GM21528 (cell line): ENCODE results near the gene PLET1.

Experiments
- ATAC-seq: cut with Tn5 transposase; IDR thresholded peaks from one replicate; pipeline ENCODE4 v1.9.1; 2021; ENCODE audit warnings: mild to moderate bottlenecking, moderate library complexity; ENCODE audit not compliant: unreplicated experiment, low FRiP score

The PLET1 gene

DNA sequence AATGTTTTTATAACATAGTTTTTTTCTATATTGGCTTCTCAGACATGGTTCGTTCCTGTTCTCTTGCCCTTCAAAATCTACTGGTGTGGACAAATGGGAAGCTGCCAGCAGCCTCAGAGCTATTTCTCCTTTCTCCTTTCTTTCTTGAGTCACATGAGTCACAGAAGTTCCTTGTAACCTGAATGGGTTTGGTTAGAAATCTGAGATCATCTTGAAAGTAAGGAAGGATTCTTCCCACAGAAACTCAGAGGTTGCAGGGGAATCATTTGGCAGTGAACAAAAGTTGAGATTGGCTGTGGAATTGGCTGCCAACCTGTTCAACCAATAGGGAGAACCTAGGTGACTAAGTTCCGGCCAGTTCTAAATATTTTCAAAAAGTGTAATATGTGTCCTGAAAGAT lies 12.5 kb downstream of the PLET1 start:
- no peak for ATAC-seq

- no peak for ATAC-seq
Measured at GRCh38 chr11:112247201-112247600, 13.5 kb downstream of the PLET1 start.

DNA sequence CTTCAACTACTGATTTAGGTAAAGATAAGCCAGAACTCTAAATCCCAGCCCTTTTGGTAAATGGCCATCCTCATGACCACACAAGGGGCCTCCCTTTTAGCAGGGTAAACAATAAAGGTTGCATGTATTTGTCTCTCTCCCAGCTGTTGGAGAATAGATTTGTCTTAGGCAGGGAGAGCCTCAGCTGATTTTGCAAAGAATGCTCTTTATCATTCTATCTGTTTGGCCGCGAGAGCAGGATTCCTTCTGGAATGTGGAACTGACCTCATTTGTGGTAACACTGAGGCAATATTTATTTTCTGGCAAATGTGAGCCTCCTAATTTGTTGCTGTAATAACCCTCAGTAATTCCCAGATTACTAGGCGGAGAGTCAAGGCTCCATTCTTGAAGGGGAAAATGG lies 19.2 kb downstream of the PLET1 start:
- no peak for ATAC-seq

DNA sequence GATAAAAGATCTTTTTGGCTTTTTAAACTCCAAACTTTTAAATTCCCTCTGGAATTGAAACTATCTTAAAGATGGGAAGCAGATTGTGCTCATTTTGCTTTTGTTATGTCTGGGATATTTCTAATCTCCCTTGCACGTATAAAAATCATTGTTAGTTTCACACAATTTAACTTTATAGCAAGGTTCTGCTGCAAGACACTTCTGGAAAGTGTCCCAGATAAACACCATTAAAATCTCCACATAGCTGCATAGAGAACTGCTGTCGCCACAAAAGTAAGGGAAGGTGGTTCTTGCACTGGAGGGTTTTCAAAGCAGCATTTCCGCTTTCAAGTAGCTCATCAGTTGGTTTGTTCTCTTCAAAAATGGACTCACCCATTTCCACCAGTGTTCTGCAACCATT lies 22.6 kb downstream of the PLET1 start:
- ATAC-seq, result no peak

DNA sequence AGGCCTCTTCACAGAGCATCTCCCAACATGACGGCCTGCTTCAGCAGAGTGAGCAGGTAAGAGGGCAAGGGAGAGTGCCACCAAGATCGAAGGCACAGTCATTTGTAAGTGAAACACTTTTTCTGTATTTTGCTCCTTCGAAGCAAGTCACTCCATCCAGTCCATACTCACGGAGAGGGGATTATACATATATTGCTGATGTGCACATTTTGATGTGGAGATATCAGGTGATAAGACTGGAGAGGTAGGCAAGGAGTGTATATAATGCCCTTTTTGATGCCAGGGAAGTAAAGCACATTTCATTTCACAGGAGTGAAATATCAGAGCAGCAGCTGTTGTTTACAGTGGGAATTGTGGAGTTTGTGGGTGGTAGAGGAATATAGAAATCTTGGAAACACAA lies 23.2 kb downstream of the PLET1 start:
- no peak for ATAC-seq

DNA sequence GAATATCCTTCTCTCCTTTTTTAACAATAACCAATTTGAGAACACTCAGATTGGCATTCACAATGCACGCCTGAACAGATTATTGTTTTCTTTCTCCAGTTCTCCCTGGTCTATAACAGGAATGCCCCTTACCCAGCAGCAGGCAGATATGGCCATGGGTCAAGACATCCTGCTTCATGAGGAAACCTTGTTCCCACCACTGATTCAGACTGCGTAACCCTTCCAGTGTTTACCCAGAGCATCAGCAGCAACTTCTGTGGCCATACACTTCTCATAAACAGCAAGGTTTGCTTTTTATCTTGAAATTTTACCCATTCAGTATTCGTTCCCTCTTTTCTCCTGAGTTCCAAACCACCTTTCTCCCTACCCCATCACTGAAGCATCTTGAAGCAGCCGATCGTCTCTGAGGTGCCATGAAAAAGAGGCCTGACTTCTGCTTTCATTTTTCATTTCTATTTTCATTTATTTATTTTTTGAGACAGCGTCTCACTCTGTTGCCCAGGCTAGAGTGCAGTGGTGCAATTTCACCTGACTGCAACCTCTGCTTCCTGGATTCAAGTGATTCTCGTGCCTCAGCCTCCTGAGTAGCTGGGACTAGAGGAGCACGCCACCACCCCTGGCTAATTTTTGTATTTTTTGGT lies 24.8 kb downstream of the PLET1 start:
- ATAC-seq, result peak; percentile 61

DNA sequence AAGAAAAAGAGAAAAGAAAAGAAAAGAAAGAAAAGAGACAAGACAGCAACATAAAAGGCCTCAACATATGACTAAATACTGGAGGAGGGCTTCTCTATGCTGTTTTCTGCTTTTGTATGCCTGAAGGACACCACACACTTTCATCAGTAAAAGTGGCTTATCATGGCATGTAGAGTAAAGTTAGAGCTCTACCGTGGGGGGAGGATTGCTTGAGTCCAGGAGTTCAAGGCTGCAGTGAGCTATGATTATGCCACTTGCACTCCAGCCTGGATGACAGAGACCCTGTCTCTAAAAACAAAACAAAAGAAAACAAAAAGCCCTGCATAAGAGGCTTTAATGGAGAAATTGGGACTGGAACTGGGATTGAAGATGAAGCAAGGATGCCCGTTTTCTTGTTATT lies 28.7 kb downstream of the PLET1 start:
- ATAC-seq, result no peak

GRCh38 chr11:112229746-112230433 lies 30.8 kb downstream of the PLET1 start:
- ATAC-seq, result no peak

- no peak for ATAC-seq
Measured at GRCh38 chr11:112229159-112229558, 31.5 kb downstream of the PLET1 start.

DNA sequence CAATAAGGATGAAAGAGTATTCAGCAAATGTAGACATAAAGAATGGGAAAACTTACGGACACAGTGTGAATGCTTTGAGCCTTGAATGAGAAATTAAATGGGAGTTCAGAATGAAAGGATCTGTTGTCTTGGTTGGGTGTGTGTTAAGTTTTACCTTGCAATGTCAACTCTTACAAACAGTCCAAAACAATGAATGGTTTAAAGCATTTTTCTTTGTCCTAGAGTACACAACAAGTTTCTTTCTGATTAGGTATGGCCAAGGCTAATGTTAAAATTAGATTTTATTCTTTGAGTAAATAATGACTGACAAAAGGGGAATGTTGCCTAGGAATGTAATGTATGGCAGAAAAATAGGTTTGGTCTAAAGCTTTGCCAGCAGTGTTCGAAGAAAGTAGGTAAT lies 32.0 kb downstream of the PLET1 start:
- ATAC-seq, result no peak

GRCh38 chr11:112227471-112227870 lies 33.2 kb downstream of the PLET1 start:
- ATAC-seq, result no peak

DNA sequence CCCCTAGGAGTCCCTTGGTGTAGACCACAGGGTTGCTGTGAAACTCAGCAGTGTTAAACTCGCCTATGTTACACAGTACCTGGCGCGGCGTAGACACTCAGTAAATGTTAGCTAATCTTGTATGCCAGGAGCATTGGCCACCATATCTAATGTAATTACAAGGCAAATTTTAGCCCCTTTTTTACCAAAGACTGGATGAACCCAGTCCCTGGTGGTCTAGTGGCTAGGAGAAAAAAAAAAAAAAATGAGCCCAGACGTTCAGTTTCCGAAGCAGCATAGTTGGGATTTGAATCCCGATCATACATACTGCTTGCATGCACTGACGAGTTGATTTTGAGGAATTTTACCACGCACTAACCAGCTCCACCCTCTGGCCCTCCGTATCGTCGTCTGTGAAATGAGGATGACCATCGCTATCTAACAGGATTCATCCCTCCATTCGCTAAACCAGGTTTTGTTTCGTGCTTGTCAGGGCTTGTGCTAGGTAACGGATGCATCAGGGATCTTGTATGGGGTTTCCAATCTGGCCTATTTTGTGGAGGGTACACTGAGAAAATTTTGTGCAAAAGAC lies 33.7 kb downstream of the PLET1 start:
- ATAC-seq, result peak; percentile 63

- peak; percentile 99 for ATAC-seq
Measured at GRCh38 chr11:112226062-112226830, 34.4 kb downstream of the PLET1 start, which contains the start of gene PTS. Gene PTS, plus strand, starts transcription at chr11:112226428. Its CDS starts 16 bp downstream, at chr11:112226444.

DNA sequence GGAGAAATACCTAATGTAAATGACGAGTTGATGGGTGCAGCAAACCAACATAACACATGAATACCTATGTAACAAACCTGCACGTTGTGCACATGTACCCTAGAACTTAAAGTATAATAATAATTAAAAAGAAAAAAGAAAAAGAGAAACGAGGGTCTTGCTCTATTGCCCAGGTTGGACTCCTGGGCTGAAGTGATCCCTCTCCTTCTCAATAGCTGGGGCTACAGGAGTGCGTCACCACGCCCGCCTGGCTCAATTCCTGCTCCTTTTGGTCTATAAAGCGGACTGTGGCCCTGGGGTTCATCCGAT lies 35.0 kb downstream of the PLET1 start:
- no peak for ATAC-seq

DNA sequence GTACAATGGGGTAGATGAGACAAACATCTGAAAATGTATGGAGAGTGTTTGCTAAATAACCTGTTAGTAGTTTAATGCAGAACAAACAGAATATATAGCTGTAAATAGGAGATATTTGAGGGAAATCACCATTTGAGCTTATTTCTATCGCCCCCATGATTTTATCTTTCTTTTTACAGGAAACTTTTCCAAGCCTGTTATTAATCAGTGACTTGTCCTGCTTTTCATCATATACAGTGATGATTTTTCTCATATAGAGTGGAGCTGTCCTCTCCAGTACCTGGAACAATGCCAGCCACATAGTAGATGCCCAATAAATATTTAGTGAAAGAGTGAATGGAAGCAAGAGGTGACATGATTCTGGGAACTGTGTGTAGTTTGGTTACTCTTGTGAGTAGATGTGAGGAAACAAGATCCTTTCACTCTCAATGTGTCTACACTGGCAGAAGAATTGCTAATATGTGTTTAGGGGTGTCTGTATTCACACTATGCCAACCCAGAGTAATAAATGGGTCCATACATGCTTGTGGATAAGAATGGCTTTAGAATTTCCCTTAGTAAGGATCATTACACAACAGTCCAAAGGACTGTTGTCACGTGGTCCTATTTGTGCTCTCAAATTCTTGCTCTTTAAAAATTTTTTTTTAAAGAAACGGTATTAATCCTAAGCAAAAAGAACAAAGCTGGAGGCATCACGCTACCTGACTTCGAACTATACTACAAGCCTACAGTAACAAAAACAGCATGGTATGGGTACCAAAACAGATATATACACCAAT lies 36.7 kb downstream of the PLET1 start:
- no peak for ATAC-seq

- ATAC-seq, result no peak
Measured at GRCh38 chr11:112223121-112223520, 37.5 kb downstream of the PLET1 start.

DNA sequence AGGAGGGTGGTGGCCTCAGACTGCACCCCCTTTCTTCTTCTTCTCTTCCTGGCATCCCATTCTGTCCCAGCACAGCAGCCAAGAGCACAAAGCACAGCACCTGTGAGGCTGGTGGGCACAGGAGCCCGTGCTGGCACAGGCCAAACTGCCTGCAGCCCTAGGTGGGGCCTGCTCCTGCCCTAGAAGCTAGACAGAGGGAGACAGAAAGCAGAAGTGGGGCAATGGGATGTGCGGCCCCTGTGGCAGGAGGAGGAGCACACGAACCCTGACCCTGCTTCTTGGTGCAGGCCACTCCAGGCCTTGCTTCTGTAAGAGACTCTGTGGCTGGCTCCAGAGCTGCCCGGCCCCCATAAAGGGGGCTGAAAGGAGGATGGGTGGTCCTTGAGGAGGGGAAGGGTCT lies 38.4 kb downstream of the PLET1 start:
- no peak for ATAC-seq

DNA sequence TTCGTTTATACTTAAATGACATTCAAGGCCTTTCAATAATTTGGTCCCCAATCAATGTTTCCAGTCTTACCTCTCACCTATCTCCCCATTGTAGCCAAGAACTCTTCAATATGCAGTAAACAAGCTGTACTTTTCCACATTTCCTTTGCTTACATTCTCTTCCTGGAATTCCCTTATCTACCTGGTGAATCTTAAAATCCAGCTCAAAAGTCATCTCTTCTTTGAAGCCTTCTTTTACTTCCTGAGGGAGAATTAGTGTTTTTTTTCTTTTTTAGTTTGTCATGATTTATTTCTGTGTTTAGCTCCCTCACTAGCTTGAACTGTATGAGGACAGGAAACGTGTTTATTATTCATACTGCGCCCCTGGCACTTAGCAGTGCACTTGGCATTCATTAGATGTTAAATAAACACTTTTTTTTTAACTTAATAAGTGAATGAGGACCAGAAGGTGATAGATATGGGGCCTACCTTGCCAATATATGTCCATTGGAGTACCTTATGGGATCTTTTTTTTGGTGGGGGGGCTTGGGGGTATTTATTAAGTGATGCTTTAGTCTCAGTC lies 39.3 kb downstream of the PLET1 start:
- ATAC-seq, result no peak

DNA sequence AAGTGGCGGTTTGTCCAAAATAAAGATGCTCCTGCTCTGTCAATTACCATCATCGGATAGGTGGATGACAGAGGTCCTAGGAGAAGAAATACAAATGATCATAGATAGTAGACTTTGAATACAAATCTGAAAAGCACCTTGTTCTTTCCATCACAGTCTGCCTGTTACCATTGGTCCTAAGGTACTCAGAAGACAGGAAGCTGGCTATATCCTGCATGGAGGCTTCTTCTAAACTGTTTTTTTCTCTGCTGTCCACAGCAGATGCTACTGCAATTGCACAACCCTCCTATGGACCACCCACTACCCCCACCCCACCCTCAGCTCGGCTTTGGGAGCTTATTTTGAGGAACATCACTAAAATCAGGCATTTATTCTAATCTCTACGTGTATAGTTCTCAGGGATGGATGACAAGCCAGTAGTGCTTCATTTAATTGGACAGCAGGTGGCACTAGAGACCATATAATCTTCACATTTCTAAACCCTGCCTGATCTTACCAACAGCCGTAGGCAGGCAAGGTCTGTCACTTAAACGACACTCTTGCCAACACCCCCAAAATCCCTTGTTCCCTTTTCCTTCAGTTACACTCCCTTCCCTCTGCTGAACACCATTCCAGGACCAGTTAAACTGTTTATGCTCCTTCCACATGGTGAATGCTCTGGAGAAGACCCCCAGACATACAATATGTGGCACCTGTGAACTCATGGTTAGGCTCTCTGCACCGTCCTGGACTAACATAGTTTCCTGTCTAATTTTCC lies 41.0 kb downstream of the PLET1 start:
- peak; percentile 96 for ATAC-seq
